ENCODE measurements around the gene PIP.

- TF ChIP-seq CTCF (IDR thresholded peaks at IDR 0.05) (no peak), POLR2A (IDR thresholded peaks at IDR 0.05) (no peak), EP300 (IDR thresholded peaks at IDR 0.05; ENCODE audit: low read depth) (no peak)
Observed at GRCh38 chr7:143129477-143129876, 2.4 kb upstream of the PIP start.
